ENCODE measurements around the gene TMED8. TPM values are rescaled to one million over a fixed set of nuclear protein-coding genes. Genes with fewer than 3 reads are reported as not detected.

Gene TMED8
- total and polyA plus RNA-seq, 2 of the 13 experiments (the other 11 are each of a cell fraction or from before 2014, with no cell fraction given): 6.0 to 11.7 TPM

GRCh38 chr14:77320238-77320935, 56.5 kb downstream of the TMED8 start, which contains the start of gene POMT2 (continued):
- TF ChIP-seq UBTF (CRISPR knock-in tag; IDR thresholded peaks at IDR 0.05) (peak; percentile 44), RAD21 (CRISPR knock-in tag; IDR thresholded peaks at IDR 0.05) (peak; percentile 54), THAP8 (CRISPR knock-in tag; IDR thresholded peaks at IDR 0.05; ENCODE audit: borderline replicate concordance) (0 out of 2 replicates have a peak, but pooled peaks have one; percentile 69), MXD4 (CRISPR knock-in tag; IDR thresholded peaks at IDR 0.05) (0 out of 2 replicates have a peak, but pooled peaks have one; percentile 33), CTCF (CRISPR knock-in tag; IDR thresholded peaks at IDR 0.05) (peak; percentile 32; the same call in 1 of the 2 replicates), ZFY (CRISPR knock-in tag; IDR thresholded peaks at IDR 0.05) (peak; percentile 92), SNAPC2 (CRISPR knock-in tag; IDR thresholded peaks at IDR 0.05) (0 out of 2 replicates have a peak, but pooled peaks have one; percentile 1), HOXA5 (CRISPR knock-in tag; IDR thresholded peaks at IDR 0.05) (peak; percentile 29; the same call in 1 of the 2 replicates), LCORL (IDR thresholded peaks at IDR 0.05) (no peak), LCORL (CRISPR knock-in tag; IDR thresholded peaks at IDR 0.05) (peak; percentile 42; the same call in 1 of the 2 replicates), TP53 (CRISPR knock-in tag; conservative IDR thresholded peaks at IDR 0.05) (peak; percentile 39; the same call in 1 of the 2 replicates), GLI4 (CRISPR knock-in tag; IDR thresholded peaks at IDR 0.05; ENCODE audit: borderline replicate concordance) (0 out of 2 replicates have a peak, but pooled peaks have one; percentile 92), ZNF30 (CRISPR knock-in tag; IDR thresholded peaks at IDR 0.05) (no peak), SP5 (CRISPR knock-in tag; IDR thresholded peaks at IDR 0.05; ENCODE audit: borderline replicate concordance, low read depth) (peak; percentile 46; the same call in 1 of the 2 replicates), YEATS2 (CRISPR knock-in tag; IDR thresholded peaks at IDR 0.05; ENCODE audit: borderline replicate concordance) (peak; percentile 25; the same call in 1 of the 2 replicates), ZNF234 (CRISPR knock-in tag; conservative IDR thresholded peaks at IDR 0.05) (0 out of 2 replicates have a peak, but pooled peaks have one; percentile 54), ZNF816 (CRISPR knock-in tag; IDR thresholded peaks at IDR 0.05; ENCODE audit: borderline replicate concordance) (0 out of 2 replicates have a peak, but pooled peaks have one; percentile 70), ZNF780A (CRISPR knock-in tag; IDR thresholded peaks at IDR 0.05) (0 out of 2 replicates have a peak, but pooled peaks have one; percentile 6), MYC (CRISPR knock-in tag; IDR thresholded peaks at IDR 0.05; ENCODE audit: borderline replicate concordance) (peak; percentile 73), ZSCAN29 (CRISPR knock-in tag; conservative IDR thresholded peaks at IDR 0.05) (peak; percentile 53; the same call in 1 of the 2 replicates), POLR2AphosphoS5 (IDR thresholded peaks at IDR 0.05; ENCODE audit: low read depth, low read length) (peak; percentile 76), TAF1 (CRISPR knock-in tag; IDR thresholded peaks at IDR 0.05) (peak; percentile 44), FOXP4 (CRISPR knock-in tag; IDR thresholded peaks at IDR 0.05) (peak; percentile 21; the same call in 1 of the 2 replicates), JUNB (CRISPR knock-in tag; IDR thresholded peaks at IDR 0.05; ENCODE audit: borderline replicate concordance) (no peak)
